ENCODE measurements around the gene DUSP7. TPM values are rescaled to one million over a fixed set of nuclear protein-coding genes. Genes with fewer than 3 reads are reported as not detected.

DUSP7 gene
- total and polyA plus RNA-seq, 9 of the 15 experiments (the other 6 are each of a cell fraction or from before 2014, with no cell fraction given), result 0.45 to 15.8 (median 8.2) TPM

DNA sequence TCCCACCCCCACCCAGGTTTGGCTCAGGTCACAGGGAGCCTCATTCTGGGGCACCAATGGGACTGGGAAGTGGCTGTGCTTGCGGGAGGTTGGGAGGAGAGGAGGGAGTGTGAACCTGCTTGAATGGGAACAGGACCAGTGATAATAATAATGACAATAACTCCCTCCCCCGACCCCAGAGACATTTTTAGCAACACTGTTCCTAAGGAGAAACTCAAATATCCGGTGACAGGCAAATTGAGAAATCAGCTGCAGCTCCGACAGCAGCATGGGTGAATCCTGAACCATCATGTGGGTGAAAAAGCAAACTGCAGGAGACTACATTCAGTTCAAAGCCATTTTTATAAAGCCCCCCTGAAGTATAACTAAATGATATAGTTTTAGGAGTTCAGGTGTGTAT lies 49.1 kb downstream of the DUSP7 start:
- DNase-seq (ENCODE audit: extremely low read depth in 1 of 4, low spot score in 3 of 4) (no peak), FAIRE-seq (no peak), ATAC-seq (no peak)
- Histone ChIP-seq H4K20me1 (replicated peaks; ENCODE audit: control insufficient read depth, insufficient read depth, low read length) (no peaks in the 10 kb centered on the region), H3K9me3 (replicated peaks; ENCODE audit: control insufficient read depth, insufficient read depth, low read depth, low read length) (no peaks in the 10 kb centered on the region), H3K9ac (ENCODE audit: insufficient read depth in 1 of 2, low read depth in 2 of 2, low read length in 2 of 2) (no peak overlapping the region), H3K4me1 (replicated peaks in 1 of 2; ENCODE audit: control insufficient read depth in 2 of 2, insufficient read depth in 2 of 2, low read length in 2 of 2) (peaks cover 17 to 28% of the 10 kb centered on the region in 2 experiments; a peak in 4 of 5 replicates), H3K9me1 (ENCODE audit: control insufficient read depth, insufficient read depth, low read length) (no peaks in the 10 kb centered on the region), H2AFZ (ENCODE audit: low read depth, low read length) (no peak overlapping the region), H3K27me3 (ENCODE audit: control insufficient read depth in 2 of 2, insufficient read depth in 2 of 2, low read length in 2 of 2) (no peaks in the 10 kb centered on the region), H3K79me2 (ENCODE audit: control insufficient read depth, insufficient read depth, low read length) (no peaks in the 10 kb centered on the region), H3K4me3 (no peak overlapping the region), H3K27ac (ENCODE audit: extremely low read depth, low read depth, low read length) (no peak overlapping the region), H3K4me2 (ENCODE audit: insufficient read depth, low read length) (no peak overlapping the region), H3K36me3 (ENCODE audit: control insufficient read depth, insufficient read depth, low read length) (no peaks in the 10 kb centered on the region)
- BruUV-seq (replicated peaks), result no TSS peak
- in situ Hi-C loops (cut with MboI), result loop anchor here (25.0 kb wide), 1 partner anchor 380 kb away; no protein-coding TSS in a partner anchor
- intact Hi-C loops (cut with micrococcal nuclease), result loop anchor here (1.0 kb wide), 1 partner anchor 121 kb away; no protein-coding TSS in a partner anchor
- ChIA-PET POLR2A (interaction anchor here (1.7 kb wide), 1 partner anchor 11 kb away, joined by 5 read pairs; the partner anchor contains the start of gene RPL29), CTCF (ENCODE audit: low intra/inter-chr PET ratio) (no interaction called here)
- WGBS (ENCODE audit: insufficient coverage, low coverage, missing lambda C conversion rate), result 67% methylated on average over 2 of the region's 4 CpGs
- no peak for TF ChIP-seq FOXA1 (IDR thresholded peaks at IDR 0.05; ENCODE audit: borderline replicate concordance)
- TF ChIP-seq, protein P1, sequence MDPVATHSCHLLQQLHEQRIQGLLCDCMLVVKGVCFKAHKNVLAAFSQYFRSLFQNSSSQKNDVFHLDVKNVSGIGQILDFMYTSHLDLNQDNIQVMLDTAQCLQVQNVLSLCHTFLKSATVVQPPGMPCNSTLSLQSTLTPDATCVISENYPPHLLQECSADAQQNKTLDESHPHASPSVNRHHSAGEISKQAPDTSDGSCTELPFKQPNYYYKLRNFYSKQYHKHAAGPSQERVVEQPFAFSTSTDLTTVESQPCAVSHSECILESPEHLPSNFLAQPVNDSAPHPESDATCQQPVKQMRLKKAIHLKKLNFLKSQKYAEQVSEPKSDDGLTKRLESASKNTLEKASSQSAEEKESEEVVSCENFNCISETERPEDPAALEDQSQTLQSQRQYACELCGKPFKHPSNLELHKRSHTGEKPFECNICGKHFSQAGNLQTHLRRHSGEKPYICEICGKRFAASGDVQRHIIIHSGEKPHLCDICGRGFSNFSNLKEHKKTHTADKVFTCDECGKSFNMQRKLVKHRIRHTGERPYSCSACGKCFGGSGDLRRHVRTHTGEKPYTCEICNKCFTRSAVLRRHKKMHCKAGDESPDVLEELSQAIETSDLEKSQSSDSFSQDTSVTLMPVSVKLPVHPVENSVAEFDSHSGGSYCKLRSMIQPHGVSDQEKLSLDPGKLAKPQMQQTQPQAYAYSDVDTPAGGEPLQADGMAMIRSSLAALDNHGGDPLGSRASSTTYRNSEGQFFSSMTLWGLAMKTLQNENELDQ (CRISPR knock-in tag; IDR thresholded peaks at IDR 0.05; ENCODE audit: borderline replicate concordance), result no peak
- TF ChIP-seq, protein P2, sequence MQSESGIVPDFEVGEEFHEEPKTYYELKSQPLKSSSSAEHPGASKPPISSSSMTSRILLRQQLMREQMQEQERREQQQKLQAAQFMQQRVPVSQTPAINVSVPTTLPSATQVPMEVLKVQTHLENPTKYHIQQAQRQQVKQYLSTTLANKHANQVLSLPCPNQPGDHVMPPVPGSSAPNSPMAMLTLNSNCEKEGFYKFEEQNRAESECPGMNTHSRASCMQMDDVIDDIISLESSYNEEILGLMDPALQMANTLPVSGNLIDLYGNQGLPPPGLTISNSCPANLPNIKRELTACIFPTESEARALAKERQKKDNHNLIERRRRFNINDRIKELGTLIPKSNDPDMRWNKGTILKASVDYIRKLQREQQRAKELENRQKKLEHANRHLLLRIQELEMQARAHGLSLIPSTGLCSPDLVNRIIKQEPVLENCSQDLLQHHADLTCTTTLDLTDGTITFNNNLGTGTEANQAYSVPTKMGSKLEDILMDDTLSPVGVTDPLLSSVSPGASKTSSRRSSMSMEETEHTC (IDR thresholded peaks at IDR 0.05), result no peak
- TF ChIP-seq ZNF347 (CRISPR knock-in tag; IDR thresholded peaks at IDR 0.05; ENCODE audit: low read depth), result no peak
- no peak for TF ChIP-seq ZNF263 (CRISPR knock-in tag; IDR thresholded peaks at IDR 0.05; ENCODE audit: borderline replicate concordance)
- no peak for TF ChIP-seq ZNF133 (CRISPR knock-in tag; IDR thresholded peaks at IDR 0.05)
- TF ChIP-seq BRF1 (IDR thresholded peaks at IDR 0.05; ENCODE audit: borderline replicate concordance, extremely low read depth, insufficient read length), result no peak
- TF ChIP-seq NCOA4 (IDR thresholded peaks at IDR 0.05; ENCODE audit: partially characterized antibody), result no peak
- TF ChIP-seq CEBPB (tag; IDR thresholded peaks at IDR 0.05), result no peak
- TF ChIP-seq ESRRA (IDR thresholded peaks at IDR 0.05; ENCODE audit: borderline replicate concordance, low read depth), result no peak
- no peak for TF ChIP-seq ZNF212 (CRISPR knock-in tag; IDR thresholded peaks at IDR 0.05)
- no peak for TF ChIP-seq ARNT (IDR thresholded peaks at IDR 0.05)
- no peak for TF ChIP-seq ZFP36 (IDR thresholded peaks at IDR 0.05; ENCODE audit: low read depth, low read length, partially characterized antibody)
- TF ChIP-seq ELF1 (tag; IDR thresholded peaks at IDR 0.05), result no peak
- TF ChIP-seq, protein P3, sequence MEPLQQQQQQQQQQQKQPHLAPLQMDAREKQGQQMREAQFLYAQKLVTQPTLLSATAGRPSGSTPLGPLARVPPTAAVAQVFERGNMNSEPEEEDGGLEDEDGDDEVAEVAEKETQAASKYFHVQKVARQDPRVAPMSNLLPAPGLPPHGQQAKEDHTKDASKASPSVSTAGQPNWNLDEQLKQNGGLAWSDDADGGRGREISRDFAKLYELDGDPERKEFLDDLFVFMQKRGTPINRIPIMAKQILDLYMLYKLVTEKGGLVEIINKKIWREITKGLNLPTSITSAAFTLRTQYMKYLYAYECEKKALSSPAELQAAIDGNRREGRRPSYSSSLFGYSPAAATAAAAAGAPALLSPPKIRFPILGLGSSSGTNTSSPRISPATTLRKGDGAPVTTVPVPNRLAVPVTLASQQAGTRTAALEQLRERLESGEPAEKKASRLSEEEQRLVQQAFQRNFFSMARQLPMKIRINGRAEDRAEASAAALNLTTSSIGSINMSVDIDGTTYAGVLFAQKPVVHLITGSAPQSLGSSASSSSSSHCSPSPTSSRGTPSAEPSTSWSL (CRISPR knock-in tag; IDR thresholded peaks at IDR 0.05; ENCODE audit: borderline replicate concordance), result no peak
- no peak for TF ChIP-seq PHF21A (IDR thresholded peaks at IDR 0.05; ENCODE audit: borderline replicate concordance, low read depth)
- TF ChIP-seq PTRF (tag; IDR thresholded peaks at IDR 0.05), result no peak
- TF ChIP-seq JUN (IDR thresholded peaks at IDR 0.05; ENCODE audit: borderline replicate concordance, low read depth, low read length), result no peak
- no peak for TF ChIP-seq JUN (CRISPR knock-in tag; IDR thresholded peaks at IDR 0.05; ENCODE audit: borderline replicate concordance)
